Ishikawa (cell line): ENCODE data around the gene SRRM1.

Experiments
- RAD21 ChIP-seq: IDR thresholded peaks from 2 replicates; pipeline ENCODE4 v1.6.1; 2012; ENCODE audit warnings: low read depth
- TF ChIP-seq, protein P1 (sequence below): IDR thresholded peaks from 2 replicates; pipeline ENCODE4 v1.6.1; 2012
- TF ChIP-seq, protein P2 (sequence below): IDR thresholded peaks from 2 replicates; pipeline ENCODE4 v1.6.1; 2012; ENCODE audit warnings: low read depth, mild to moderate bottlenecking

DNA sequence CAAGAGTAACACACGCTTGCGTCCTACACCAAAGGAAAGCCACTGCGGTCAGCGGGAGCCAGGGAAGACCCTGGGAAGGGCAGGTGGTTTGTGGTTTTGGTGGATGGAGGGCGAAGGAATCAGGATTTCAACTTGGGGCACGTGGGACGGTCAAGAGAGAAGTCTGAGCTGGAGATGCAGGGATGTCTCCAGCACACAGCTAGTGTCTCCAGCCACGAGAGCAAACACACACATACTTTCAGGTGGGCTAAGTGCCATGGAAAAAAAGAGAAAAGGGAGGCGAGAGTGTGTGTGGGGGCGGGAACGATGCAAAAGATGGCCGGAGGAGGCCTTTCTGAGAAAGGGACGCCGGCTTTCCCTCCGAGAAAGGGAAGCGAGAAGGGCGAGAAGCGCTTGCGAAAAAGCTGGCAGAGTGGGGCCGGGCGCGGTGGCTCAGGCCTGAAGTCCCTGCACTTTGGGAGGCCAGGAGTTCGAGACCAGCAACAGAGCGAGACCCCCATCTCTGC is 1.4 kb upstream of the SRRM1 start:
- TF ChIP-seq RAD21: no peak
- TF ChIP-seq, protein P1, sequence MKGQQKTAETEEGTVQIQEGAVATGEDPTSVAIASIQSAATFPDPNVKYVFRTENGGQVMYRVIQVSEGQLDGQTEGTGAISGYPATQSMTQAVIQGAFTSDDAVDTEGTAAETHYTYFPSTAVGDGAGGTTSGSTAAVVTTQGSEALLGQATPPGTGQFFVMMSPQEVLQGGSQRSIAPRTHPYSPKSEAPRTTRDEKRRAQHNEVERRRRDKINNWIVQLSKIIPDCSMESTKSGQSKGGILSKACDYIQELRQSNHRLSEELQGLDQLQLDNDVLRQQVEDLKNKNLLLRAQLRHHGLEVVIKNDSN: no peak
- TF ChIP-seq, protein P2, sequence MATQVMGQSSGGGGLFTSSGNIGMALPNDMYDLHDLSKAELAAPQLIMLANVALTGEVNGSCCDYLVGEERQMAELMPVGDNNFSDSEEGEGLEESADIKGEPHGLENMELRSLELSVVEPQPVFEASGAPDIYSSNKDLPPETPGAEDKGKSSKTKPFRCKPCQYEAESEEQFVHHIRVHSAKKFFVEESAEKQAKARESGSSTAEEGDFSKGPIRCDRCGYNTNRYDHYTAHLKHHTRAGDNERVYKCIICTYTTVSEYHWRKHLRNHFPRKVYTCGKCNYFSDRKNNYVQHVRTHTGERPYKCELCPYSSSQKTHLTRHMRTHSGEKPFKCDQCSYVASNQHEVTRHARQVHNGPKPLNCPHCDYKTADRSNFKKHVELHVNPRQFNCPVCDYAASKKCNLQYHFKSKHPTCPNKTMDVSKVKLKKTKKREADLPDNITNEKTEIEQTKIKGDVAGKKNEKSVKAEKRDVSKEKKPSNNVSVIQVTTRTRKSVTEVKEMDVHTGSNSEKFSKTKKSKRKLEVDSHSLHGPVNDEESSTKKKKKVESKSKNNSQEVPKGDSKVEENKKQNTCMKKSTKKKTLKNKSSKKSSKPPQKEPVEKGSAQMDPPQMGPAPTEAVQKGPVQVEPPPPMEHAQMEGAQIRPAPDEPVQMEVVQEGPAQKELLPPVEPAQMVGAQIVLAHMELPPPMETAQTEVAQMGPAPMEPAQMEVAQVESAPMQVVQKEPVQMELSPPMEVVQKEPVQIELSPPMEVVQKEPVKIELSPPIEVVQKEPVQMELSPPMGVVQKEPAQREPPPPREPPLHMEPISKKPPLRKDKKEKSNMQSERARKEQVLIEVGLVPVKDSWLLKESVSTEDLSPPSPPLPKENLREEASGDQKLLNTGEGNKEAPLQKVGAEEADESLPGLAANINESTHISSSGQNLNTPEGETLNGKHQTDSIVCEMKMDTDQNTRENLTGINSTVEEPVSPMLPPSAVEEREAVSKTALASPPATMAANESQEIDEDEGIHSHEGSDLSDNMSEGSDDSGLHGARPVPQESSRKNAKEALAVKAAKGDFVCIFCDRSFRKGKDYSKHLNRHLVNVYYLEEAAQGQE: no peak
